ENCODE measurements around the gene LRRD1.

- TF ChIP-seq POLR2A (IDR thresholded peaks at IDR 0.05): no peak
- no peak for TF ChIP-seq CTCF (IDR thresholded peaks at IDR 0.05)
- TF ChIP-seq POLR2AphosphoS5 (IDR thresholded peaks at IDR 0.05): no peak
Observed at GRCh38 chr7:92133133-92133736, 45.7 kb downstream of the LRRD1 start.

Data from prostate gland (tissue), 2 donors.